K562 (cell line): Measurements from ENCODE around the gene C11orf58. TPM values are rescaled to one million over a fixed set of nuclear protein-coding genes. Genes with fewer than 3 reads are reported as not detected.

Experiments used
- ATF3 ChIP-seq, 2 experiments: fragments of 450-650 bp in 1 of 2; sonication (generic) in 1 of 2; formaldehyde crosslinking in 1 of 2; IDR thresholded peaks in 1 of 2; conservative IDR thresholded peaks in 1 of 2; 2 replicates each; pipeline versions ENCODE4 v1.6.1 to v1.8.1; 2016 to 2023; ENCODE audit warnings: mild to moderate bottlenecking in 2 of 2, moderate library complexity in 2 of 2, inconsistent platforms in 1 of 2, missing genetic modification reagents in 1 of 2
- ATF4 ChIP-seq: fragments of 450-650 bp; formaldehyde crosslinking; IDR thresholded peaks from 2 replicates; pipeline ENCODE4 v1.4.0; 2022; ENCODE audit warnings: mild to moderate bottlenecking, moderate library complexity
- CTBP1 ChIP-seq: fragments of 450-650 bp; IDR thresholded peaks from 2 replicates; pipeline ENCODE4 v1.6.1; 2016; ENCODE audit warnings: borderline replicate concordance
- E2F6 ChIP-seq, 2 experiments: IDR thresholded peaks; 2 replicates each; pipeline ENCODE4 v1.6.1; 2011; ENCODE audit warnings: borderline replicate concordance in 1 of 2, control low read depth in 1 of 2, low read depth in 1 of 2, low read length in 1 of 2, mild to moderate bottlenecking in 1 of 2, mixed read lengths in 1 of 2, moderate library complexity in 1 of 2; ENCODE audit not compliant: insufficient read depth in 1 of 2, insufficient read length in 1 of 2, poor library complexity in 1 of 2, severe bottlenecking in 1 of 2; ENCODE audit errors: extremely low read depth in 1 of 2
- EP400 ChIP-seq: fragments of 450-650 bp; IDR thresholded peaks from 2 replicates; pipeline ENCODE4 v1.6.1; 2017; ENCODE audit warnings: antibody characterized with exemption, mild to moderate bottlenecking, moderate library complexity
- ETV5 ChIP-seq: sonication (generic); formaldehyde crosslinking; IDR thresholded peaks from 2 replicates; pipeline ENCODE4 v1.4.0; 2020; ENCODE audit warnings: low read depth, mild to moderate bottlenecking, missing genetic modification reagents
- GATAD2A ChIP-seq: fragments of 450-650 bp; IDR thresholded peaks from 2 replicates; pipeline ENCODE4 v1.6.1; 2017
- GATAD2B ChIP-seq: fragments of 450-650 bp; IDR thresholded peaks from 2 replicates; pipeline ENCODE4 v1.6.1; 2017; ENCODE audit warnings: mild to moderate bottlenecking, borderline replicate concordance
- HDAC3 ChIP-seq: fragments of 450-650 bp; IDR thresholded peaks from 2 replicates; pipeline ENCODE4 v1.6.1; 2018; ENCODE audit warnings: borderline replicate concordance, mild to moderate bottlenecking, moderate library complexity; ENCODE audit not compliant: partially characterized antibody
- KDM2B ChIP-seq: fragments of 250-450 bp; sonication (Bioruptor Pico); IDR thresholded peaks from 2 replicates; pipeline ENCODE4 v1.8.0; 2021; ENCODE audit warnings: mild to moderate bottlenecking, moderate library complexity
- KLF1 ChIP-seq: fragments of 450-650 bp; IDR thresholded peaks from 2 replicates; pipeline ENCODE4 v1.6.1; 2016; ENCODE audit warnings: missing genetic modification characterization, missing compliant biosample characterization
- KLF13 ChIP-seq: fragments of 450-650 bp; IDR thresholded peaks from 2 replicates; pipeline ENCODE4 v1.6.1; 2016; ENCODE audit warnings: missing genetic modification characterization, low read depth, mild to moderate bottlenecking, missing compliant biosample characterization, moderate library complexity, borderline replicate concordance
- MAFF ChIP-seq: IDR thresholded peaks from 2 replicates; pipeline ENCODE4 v1.6.1; 2012; ENCODE audit warnings: low read length, improper control_type of control experiment
- NR2C1 ChIP-seq, 2 experiments: fragments of 450-650 bp; IDR thresholded peaks; 2 replicates each; pipeline ENCODE4 v1.6.1; 2017; ENCODE audit warnings: mild to moderate bottlenecking in 2 of 2, antibody characterized with exemption in 1 of 2, inconsistent platforms in 1 of 2, missing compliant biosample characterization in 1 of 2, missing genetic modification characterization in 1 of 2
- NR4A1 ChIP-seq, 2 experiments: fragments of 250-450 bp in 1 of 2; fragments of 450-650 bp in 1 of 2; sonication (Bioruptor Pico) in 1 of 2; IDR thresholded peaks; 2 replicates each; pipeline versions ENCODE4 v1.4.0 to v1.6.1; 2016 to 2020; ENCODE audit warnings: mild to moderate bottlenecking in 2 of 2, missing compliant biosample characterization in 1 of 2, missing genetic modification characterization in 1 of 2, moderate library complexity in 1 of 2
- POLR3G ChIP-seq: IDR thresholded peaks from 2 replicates; pipeline ENCODE4 v1.6.1; 2011; ENCODE audit not compliant: insufficient read length, insufficient replicate concordance; ENCODE audit errors: extremely low read depth
- PTRF ChIP-seq: fragments of 450-650 bp; IDR thresholded peaks from 2 replicates; pipeline ENCODE4 v1.6.1; 2016; ENCODE audit warnings: mild to moderate bottlenecking, missing genetic modification characterization, missing compliant biosample characterization
- SMAD4 ChIP-seq: fragments of 250-450 bp; sonication (Bioruptor Pico); conservative IDR thresholded peaks from 2 replicates; pipeline ENCODE4 v1.8.0; 2021; ENCODE audit warnings: inconsistent platforms, mild to moderate bottlenecking, moderate library complexity
- STAT5A ChIP-seq: IDR thresholded peaks from 2 replicates; pipeline ENCODE4 v1.6.1; 2012; ENCODE audit warnings: low read length, inconsistent platforms, borderline replicate concordance
- TBP ChIP-seq: optimal IDR thresholded peaks from 2 replicates; pipeline ENCODE3; 2011; ENCODE audit warnings: low read depth, low read length, improper control_type of control experiment
- ZBTB17 ChIP-seq: fragments of 450-650 bp; formaldehyde crosslinking; IDR thresholded peaks from 2 replicates; pipeline ENCODE4 v1.4.0; 2020; ENCODE audit warnings: mild to moderate bottlenecking
- ZNF239 ChIP-seq: fragments of 250-450 bp; sonication (Bioruptor Pico); IDR thresholded peaks from 2 replicates; pipeline ENCODE4 v1.4.0; 2020; ENCODE audit warnings: mild to moderate bottlenecking
- polyA plus RNA-seq, 8 experiments: library from polyadenylated mRNA; depleted of rRNA in 4 of 8; stranded (reverse) in 5 of 8; unstranded in 3 of 8; fragments of >200 nt; fragmentation: Nextera tagmentation in 2 of 8; fragmentation: Illumina TruSeq in 1 of 8; extraction: Ambion mirVana in 2 of 8; extraction: Trizol in 1 of 8; gene quantifications; 2 replicates each; pipeline versions ENCODE4 v1.2.1 to v1.2.3, GENCODE V29; 2011 to 2014; ENCODE audit warnings: inconsistent platforms in 1 of 8, missing spikeins in 1 of 8
- total RNA-seq, 7 experiments: library from RNA; depleted of rRNA in 6 of 7; stranded (reverse); fragments of >200 nt in 6 of 7; fragmentation: Illumina TruSeq in 2 of 7; extraction: Trizol in 2 of 7; gene quantifications; 2 replicates each; pipeline versions ENCODE4 v1.2.1 to v1.2.3, GENCODE V29; 2011 to 2021; ENCODE audit warnings: low replicate concordance in 1 of 7
- TF ChIP-seq, protein P1 (sequence below): fragments of 450-650 bp; IDR thresholded peaks from 2 replicates; pipeline ENCODE4 v1.6.1; 2017; ENCODE audit warnings: antibody characterized with exemption

C11orf58 gene
- total and polyA plus RNA-seq, 9 of the 15 experiments (the other 6 are each of a cell fraction or from before 2014, with no cell fraction given), result 104 to 421 (median 247) TPM

- TF ChIP-seq MAFF, result no peak
- peak; percentile 55 to 61 for TF ChIP-seq E2F6 (IDR thresholded peaks at IDR 0.05; ENCODE audit: borderline replicate concordance in 1 of 2, extremely low read depth in 1 of 2, insufficient read depth in 1 of 2, insufficient read length in 1 of 2, low read depth in 1 of 2, low read length in 1 of 2, poor library complexity in 1 of 2, severe bottlenecking in 1 of 2)
- TF ChIP-seq, protein P1, sequence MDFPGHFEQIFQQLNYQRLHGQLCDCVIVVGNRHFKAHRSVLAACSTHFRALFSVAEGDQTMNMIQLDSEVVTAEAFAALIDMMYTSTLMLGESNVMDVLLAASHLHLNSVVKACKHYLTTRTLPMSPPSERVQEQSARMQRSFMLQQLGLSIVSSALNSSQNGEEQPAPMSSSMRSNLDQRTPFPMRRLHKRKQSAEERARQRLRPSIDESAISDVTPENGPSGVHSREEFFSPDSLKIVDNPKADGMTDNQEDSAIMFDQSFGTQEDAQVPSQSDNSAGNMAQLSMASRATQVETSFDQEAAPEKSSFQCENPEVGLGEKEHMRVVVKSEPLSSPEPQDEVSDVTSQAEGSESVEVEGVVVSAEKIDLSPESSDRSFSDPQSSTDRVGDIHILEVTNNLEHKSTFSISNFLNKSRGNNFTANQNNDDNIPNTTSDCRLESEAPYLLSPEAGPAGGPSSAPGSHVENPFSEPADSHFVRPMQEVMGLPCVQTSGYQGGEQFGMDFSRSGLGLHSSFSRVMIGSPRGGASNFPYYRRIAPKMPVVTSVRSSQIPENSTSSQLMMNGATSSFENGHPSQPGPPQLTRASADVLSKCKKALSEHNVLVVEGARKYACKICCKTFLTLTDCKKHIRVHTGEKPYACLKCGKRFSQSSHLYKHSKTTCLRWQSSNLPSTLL, result no peak
- no peak for TF ChIP-seq KLF1 (tag)
- no peak for TF ChIP-seq NR4A1 (CRISPR knock-in tag; IDR thresholded peaks at IDR 0.05)
- TF ChIP-seq NR4A1 (tag; IDR thresholded peaks at IDR 0.05), result no peak
- TF ChIP-seq TBP, result peak; percentile 92
- no peak for TF ChIP-seq STAT5A
- no peak for TF ChIP-seq POLR3G
- 0 out of 2 replicates have a peak, but pooled peaks have one; percentile 39 for TF ChIP-seq ZBTB17
- no peak for TF ChIP-seq CTBP1
- no peak for TF ChIP-seq SMAD4 (CRISPR knock-in tag)
- no peak for TF ChIP-seq KLF13 (tag)
- TF ChIP-seq NR2C1 (IDR thresholded peaks at IDR 0.05), result peak; percentile 92
- peak; percentile 94 for TF ChIP-seq NR2C1 (tag; IDR thresholded peaks at IDR 0.05)
- TF ChIP-seq ZNF239 (CRISPR knock-in tag), result no peak
- TF ChIP-seq EP400, result peak; percentile 91
- TF ChIP-seq KDM2B (CRISPR knock-in tag), result no peak
- TF ChIP-seq ATF4, result no peak
- TF ChIP-seq GATAD2A, result no peak
- no peak for TF ChIP-seq GATAD2B
- peak; percentile 46; the same call in 1 of the 2 replicates for TF ChIP-seq ATF3 (IDR thresholded peaks at IDR 0.05)
- TF ChIP-seq ATF3 (CRISPR knock-in tag; conservative IDR thresholded peaks at IDR 0.05), result no peak
- TF ChIP-seq HDAC3, result no peak
- no peak; the same call in 1 of the 2 replicates for TF ChIP-seq ETV5 (CRISPR knock-in tag)
- no peak for TF ChIP-seq PTRF
Measured at GRCh38 chr11:16738193-16738946, at the start of gene C11orf58 (continued).
